BJ (cell line): ENCODE measurements around the gene NBDY. TPM values are rescaled to one million over a fixed set of nuclear protein-coding genes. Genes with fewer than 3 reads are reported as not detected.
A peak's percentile ranks its signal among the peaks of the same experiment; 100 is the strongest.
"Not testable (repeated sequence)": the region's sequence is repeated elsewhere in the genome, so short reads cannot be mapped to it uniquely, and the experiment has no call there.

Experiments used
- CTCF ChIA-PET: fragments of 350-600 bp; formaldehyde crosslinking; extraction: SDS; loops from one replicate; lab custom pipeline; 2021; ENCODE audit warnings: antibody characterized with exemption, inconsistent platforms; lab: Yijun Ruan, JAX
- POLR2A ChIA-PET: fragments of 300-600 bp; sonication (Branson Sonifier 250); formaldehyde crosslinking; extraction: SDS; loops from one replicate; lab custom pipeline; 2021; ENCODE audit warnings: antibody characterized with exemption; lab: Charles Lee
- DNase-seq: peaks from one replicate; pipeline ENCODE4 v3.0.0-alpha.2; 2011; ENCODE audit warnings: low read depth
- H3K27me3 ChIP-seq: 2 replicates; pipeline ENCODE4 v1.6.0; 2011; ENCODE audit warnings: low read length; ENCODE audit not compliant: control insufficient read depth, insufficient read depth
- H3K36me3 ChIP-seq: 2 replicates; pipeline ENCODE4 v1.5.1; 2011; ENCODE audit warnings: low read length; ENCODE audit not compliant: control insufficient read depth, insufficient read depth
- H3K4me3 ChIP-seq: 2 replicates; pipeline ENCODE4 v1.5.1; 2011; ENCODE audit warnings: low read depth, mild to moderate bottlenecking, control low read depth, low read length
- CTCF ChIP-seq: IDR thresholded peaks from 2 replicates; pipeline ENCODE4 v1.5.1; 2011; ENCODE audit warnings: low read depth, mild to moderate bottlenecking, control low read depth, inconsistent platforms, low read length, moderate library complexity; ENCODE audit not compliant: insufficient read depth
- polyA minus RNA-seq: library from RNA; depleted of rRNA, polyadenylated mRNA; stranded (reverse); fragments of >200 nt; gene quantifications from 2 replicates; pipeline ENCODE4 v1.2.3, GENCODE V29; 2011; rRNA and poly(A)+ RNA removed
- polyA plus RNA-seq: library from polyadenylated mRNA; depleted of rRNA; stranded (reverse); fragments of >200 nt; gene quantifications from 2 replicates; pipeline ENCODE4 v1.2.3, GENCODE V29; 2011; rRNA removed

Gene NBDY
- polyA plus RNA-seq (36.2 and 38.8 TPM in 2 replicates), polyA minus RNA-seq (15.4 and 17.2 TPM in 2 replicates)

- H3K27me3 ChIP-seq = no peaks in the 10 kb centered on the region
- DNase-seq = no peak
- ChIA-PET CTCF (interaction anchor here (0.7 to 2.0 kb wide), 4 partner anchors 10 to 481 kb away, joined by 3 to 11 read pairs (median 4); no protein-coding TSS in a partner anchor), POLR2A (interaction anchor here (0.6 kb wide), 1 partner anchor 468 kb away, joined by 4 read pairs; no protein-coding TSS in a partner anchor)
- no peaks in the 10 kb centered on the region for H3K36me3 ChIP-seq
- H3K4me3 ChIP-seq = peak within 1 kb of the TSS; percentile 65
- no peak for TF ChIP-seq CTCF
Observed at GRCh38 chrX:56729152-56729850, at the start of gene NBDY. TSS of gene NBDY (plus strand) at chrX:56729243. CDS start at chrX:56729354, 111 bp downstream.

- POLR2A ChIA-PET, CTCF ChIA-PET, H3K36me3 ChIP-seq, DNase-seq, H3K4me3 ChIP-seq, H3K27me3 ChIP-seq: not testable (repeated sequence)
Observed at GRCh38 chrX:56704530-56704929, 24.5 kb upstream of the NBDY start.

- DNase-seq = no peak
- no peak overlapping the region for H3K4me3 ChIP-seq
- H3K36me3 ChIP-seq = no peaks in the 10 kb centered on the region
- CTCF ChIA-PET = interaction anchor here (1.7 kb wide), 1 partner anchor 445 kb away, joined by 8 read pairs; no protein-coding TSS in a partner anchor
- no peaks in the 10 kb centered on the region for H3K27me3 ChIP-seq
- POLR2A ChIA-PET = no interaction called here
- TF ChIP-seq CTCF = peak; percentile 59
Observed at GRCh38 chrX:56726605-56727004, 2.4 kb upstream of the NBDY start.

- CTCF ChIA-PET = interaction anchor here (0.6 to 2.0 kb wide), 3 partner anchors 15 to 479 kb away, joined by 3 to 8 read pairs (median 4); no protein-coding TSS in a partner anchor
- DNase-seq = no peak
- H3K36me3 ChIP-seq = no peaks in the 10 kb centered on the region
- no peak overlapping the region for H3K4me3 ChIP-seq
- no peaks in the 10 kb centered on the region for H3K27me3 ChIP-seq
- no peak for TF ChIP-seq CTCF
- POLR2A ChIA-PET = no interaction called here
Observed at GRCh38 chrX:56727531-56727930, 1.5 kb upstream of the NBDY start.

- Histone ChIP-seq H3K36me3 (no peaks in the 10 kb centered on the region), H3K4me3 (peak overlapping the region; percentile 65), H3K27me3 (no peaks in the 10 kb centered on the region)
- no peak for DNase-seq
- POLR2A ChIA-PET = no interaction called here
- no peak for TF ChIP-seq CTCF
- CTCF ChIA-PET = interaction anchor here (0.6 to 2.0 kb wide), 5 partner anchors 9 to 480 kb away, joined by 3 to 11 read pairs (median 3); no protein-coding TSS in a partner anchor
Observed at GRCh38 chrX:56728321-56728720, 722 bp upstream of the NBDY start.
